Measurements from ENCODE around the gene INSYN2B. TPM values are rescaled to one million over a fixed set of nuclear protein-coding genes. Genes with fewer than 3 reads are reported as not detected.

Gene INSYN2B
- total RNA-seq, 1 donor from 2014 or later: 1.5 TPM

DNA sequence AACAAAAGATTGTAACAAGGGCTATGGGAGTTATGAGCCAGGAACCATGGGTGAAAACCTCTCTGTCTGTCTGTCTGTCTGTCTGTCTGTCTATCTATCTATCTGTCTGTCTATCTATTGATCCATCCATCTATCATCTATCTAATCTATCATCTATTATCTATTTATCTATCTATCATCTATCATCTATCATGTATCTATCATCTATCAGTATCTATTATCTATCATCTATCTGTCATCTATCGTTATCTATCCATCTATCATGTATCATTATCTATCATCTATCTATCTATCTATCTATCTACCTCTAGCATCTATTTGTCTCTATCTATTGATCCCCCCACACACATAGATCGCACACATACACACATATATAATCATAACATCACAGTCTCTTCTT, 112.9 kb downstream of the INSYN2B start:
- Mint-ChIP-seq H3K36me3 (no peaks in the 10 kb centered on the region), H3K27ac (no peak overlapping the region), H3K9me3 (no peaks in the 10 kb centered on the region), H3K4me3 (no peak overlapping the region), H3K27me3 (peaks cover 21% of the 10 kb centered on the region), H3K4me1 (ENCODE audit: unreplicated experiment) (peaks cover 17% of the 10 kb centered on the region)
- DNase-seq (ENCODE audit: extremely low spot score, unreplicated experiment): no peak
- TF ChIP-seq, protein P1, sequence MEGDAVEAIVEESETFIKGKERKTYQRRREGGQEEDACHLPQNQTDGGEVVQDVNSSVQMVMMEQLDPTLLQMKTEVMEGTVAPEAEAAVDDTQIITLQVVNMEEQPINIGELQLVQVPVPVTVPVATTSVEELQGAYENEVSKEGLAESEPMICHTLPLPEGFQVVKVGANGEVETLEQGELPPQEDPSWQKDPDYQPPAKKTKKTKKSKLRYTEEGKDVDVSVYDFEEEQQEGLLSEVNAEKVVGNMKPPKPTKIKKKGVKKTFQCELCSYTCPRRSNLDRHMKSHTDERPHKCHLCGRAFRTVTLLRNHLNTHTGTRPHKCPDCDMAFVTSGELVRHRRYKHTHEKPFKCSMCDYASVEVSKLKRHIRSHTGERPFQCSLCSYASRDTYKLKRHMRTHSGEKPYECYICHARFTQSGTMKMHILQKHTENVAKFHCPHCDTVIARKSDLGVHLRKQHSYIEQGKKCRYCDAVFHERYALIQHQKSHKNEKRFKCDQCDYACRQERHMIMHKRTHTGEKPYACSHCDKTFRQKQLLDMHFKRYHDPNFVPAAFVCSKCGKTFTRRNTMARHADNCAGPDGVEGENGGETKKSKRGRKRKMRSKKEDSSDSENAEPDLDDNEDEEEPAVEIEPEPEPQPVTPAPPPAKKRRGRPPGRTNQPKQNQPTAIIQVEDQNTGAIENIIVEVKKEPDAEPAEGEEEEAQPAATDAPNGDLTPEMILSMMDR (conservative IDR thresholded peaks at IDR 0.05): no peak

DNA sequence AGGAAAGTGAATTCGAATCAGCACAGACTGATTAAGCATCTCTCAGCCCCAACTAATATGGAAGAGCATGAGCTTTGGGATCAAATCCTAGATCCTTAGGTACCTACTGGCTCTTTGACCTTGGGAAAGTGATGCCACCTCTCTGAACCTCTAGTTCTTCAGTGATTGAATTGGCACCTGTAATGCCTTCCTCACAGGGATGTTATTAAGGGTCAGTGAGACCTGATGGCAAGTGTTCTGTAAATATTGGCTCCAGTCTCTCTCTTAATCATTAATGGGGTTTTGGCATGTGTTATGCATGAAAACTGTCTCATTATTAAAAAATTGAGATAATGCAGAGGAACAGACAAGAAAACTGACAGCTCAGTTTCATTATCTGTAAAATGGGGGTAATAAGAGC, 115.8 kb downstream of the INSYN2B start:
- Mint-ChIP-seq H3K27me3 (peaks cover 20% of the 10 kb centered on the region), H3K9me3 (no peaks in the 10 kb centered on the region), H3K36me3 (no peaks in the 10 kb centered on the region), H3K27ac (no peak overlapping the region), H3K4me3 (no peak overlapping the region), H3K4me1 (ENCODE audit: unreplicated experiment) (peaks cover 5% of the 10 kb centered on the region)
- TF ChIP-seq, protein P1 (conservative IDR thresholded peaks at IDR 0.05): no peak
- no peak for DNase-seq (ENCODE audit: extremely low spot score, unreplicated experiment)

DNA sequence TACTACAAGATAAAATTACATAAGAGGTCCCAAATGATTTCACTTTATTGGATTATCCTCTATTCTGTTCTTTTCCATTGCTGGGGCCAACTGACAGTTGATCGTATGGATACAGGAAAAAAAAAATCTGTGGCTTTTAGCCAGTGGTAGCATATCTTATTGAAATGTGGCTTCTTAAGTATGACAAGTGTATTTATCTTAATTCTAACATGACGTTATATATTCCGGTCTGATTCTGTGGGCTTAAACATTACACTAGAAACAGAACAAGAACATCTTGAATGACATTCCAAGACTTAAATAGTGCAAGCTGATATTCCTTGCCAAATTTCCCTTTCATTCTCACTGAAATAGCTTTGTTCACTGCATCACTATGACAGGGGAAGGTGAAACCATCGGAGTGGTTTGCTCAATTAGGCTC, 117.9 kb downstream of the INSYN2B start:
- no peaks in the 10 kb centered on the region for H3K36me3 Mint-ChIP-seq
- no peak for DNase-seq (ENCODE audit: extremely low spot score, unreplicated experiment)
- TF ChIP-seq, protein P1 (conservative IDR thresholded peaks at IDR 0.05): no peak
- H3K4me3 Mint-ChIP-seq: no peak overlapping the region
- peaks cover 27% of the 10 kb centered on the region for H3K27me3 Mint-ChIP-seq
- no peak overlapping the region for H3K27ac Mint-ChIP-seq
- H3K9me3 Mint-ChIP-seq: no peaks in the 10 kb centered on the region
- no peaks in the 10 kb centered on the region for H3K4me1 Mint-ChIP-seq (ENCODE audit: unreplicated experiment)

DNA sequence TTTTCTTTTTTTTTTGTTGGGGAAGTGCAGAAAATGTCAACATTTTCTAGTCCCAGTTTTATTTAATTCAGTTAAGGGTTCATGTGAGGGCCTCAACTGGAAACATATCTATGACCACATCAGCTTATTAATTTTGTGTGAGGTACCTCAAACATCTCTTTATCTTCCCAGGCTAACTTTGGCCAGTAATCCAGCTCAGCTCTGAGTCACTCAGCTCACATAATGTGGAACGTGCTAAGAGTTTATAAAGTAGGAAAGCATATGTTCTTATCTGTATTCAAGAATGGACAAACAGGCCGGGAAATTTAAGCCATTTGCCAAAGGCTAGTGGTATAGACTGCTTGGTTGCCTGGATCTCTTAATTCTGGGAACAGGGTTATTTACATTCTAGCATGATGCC, 118.4 kb downstream of the INSYN2B start:
- no peak overlapping the region for H3K27ac Mint-ChIP-seq
- no peaks in the 10 kb centered on the region for H3K36me3 Mint-ChIP-seq
- TF ChIP-seq, protein P1 (conservative IDR thresholded peaks at IDR 0.05): no peak
- H3K4me3 Mint-ChIP-seq: no peak overlapping the region
- no peaks in the 10 kb centered on the region for H3K4me1 Mint-ChIP-seq (ENCODE audit: unreplicated experiment)
- H3K9me3 Mint-ChIP-seq: no peaks in the 10 kb centered on the region
- DNase-seq (ENCODE audit: extremely low spot score, unreplicated experiment): no peak
- H3K27me3 Mint-ChIP-seq: peaks cover 26% of the 10 kb centered on the region

- no peak overlapping the region for H3K27ac Mint-ChIP-seq
- no peaks in the 10 kb centered on the region for H3K9me3 Mint-ChIP-seq
- H3K27me3 Mint-ChIP-seq: peaks cover 26% of the 10 kb centered on the region
- H3K4me1 Mint-ChIP-seq (ENCODE audit: unreplicated experiment): no peaks in the 10 kb centered on the region
- H3K4me3 Mint-ChIP-seq: no peak overlapping the region
- no peaks in the 10 kb centered on the region for H3K36me3 Mint-ChIP-seq
- TF ChIP-seq, protein P1 (conservative IDR thresholded peaks at IDR 0.05): no peak
- DNase-seq (ENCODE audit: extremely low spot score, unreplicated experiment): no peak
These were observed 118.9 kb downstream of the INSYN2B start for GRCh38 chr5:169861433-169861832.

GRCh38 chr5:169860585-169860984, 119.7 kb downstream of the INSYN2B start:
- peaks cover 29% of the 10 kb centered on the region for H3K27me3 Mint-ChIP-seq
- no peak for DNase-seq (ENCODE audit: extremely low spot score, unreplicated experiment)
- H3K4me1 Mint-ChIP-seq (ENCODE audit: unreplicated experiment): no peaks in the 10 kb centered on the region
- TF ChIP-seq, protein P1 (conservative IDR thresholded peaks at IDR 0.05): no peak
- H3K27ac Mint-ChIP-seq: no peak overlapping the region
- no peaks in the 10 kb centered on the region for H3K9me3 Mint-ChIP-seq
- no peak overlapping the region for H3K4me3 Mint-ChIP-seq
- H3K36me3 Mint-ChIP-seq: no peaks in the 10 kb centered on the region
